KMS-11 (cell line): Measurements from ENCODE around the gene DDX27.
"Not testable (repeated sequence)": the region's sequence is repeated elsewhere in the genome, so short reads cannot be mapped to it uniquely, and the experiment has no call there.

Experiments used
- H2AFZ ChIP-seq: fragments of 200-600 bp; sonication (generic); 2 replicates; pipeline ENCODE4 v1.6.1; 2016; ENCODE audit warnings: antibody characterized with exemption, mixed run types, low read depth
- H3K27ac ChIP-seq: fragments of 200-600 bp; sonication (generic); 2 replicates; pipeline ENCODE4 v1.6.1; 2016; ENCODE audit warnings: mild to moderate bottlenecking, mixed run types
- H3K27me3 ChIP-seq: fragments of 200-600 bp; sonication (generic); 2 replicates; pipeline ENCODE4 v1.6.1; 2017; ENCODE audit warnings: mild to moderate bottlenecking, low read depth, mixed run types, moderate library complexity; ENCODE audit not compliant: insufficient read depth
- H3K36me3 ChIP-seq: fragments of 200-600 bp; sonication (generic); 2 replicates; pipeline ENCODE4 v1.6.1; 2017; ENCODE audit warnings: mild to moderate bottlenecking, mixed run types; ENCODE audit not compliant: insufficient read depth
- H3K4me1 ChIP-seq: fragments of 200-600 bp; sonication (generic); 2 replicates; pipeline ENCODE4 v1.6.1; 2016; ENCODE audit warnings: mild to moderate bottlenecking, low read depth, mixed run types; ENCODE audit not compliant: poor library complexity, severe bottlenecking
- H3K4me2 ChIP-seq: fragments of 200-600 bp; sonication (generic); 2 replicates; pipeline ENCODE4 v1.7.0; 2016; ENCODE audit warnings: mild to moderate bottlenecking, mixed run types
- H3K4me3 ChIP-seq: fragments of 200-600 bp; sonication (generic); IDR thresholded peaks from 2 replicates; pipeline ENCODE4 v1.6.1; 2017; ENCODE audit warnings: low read depth, low read length, mixed read lengths; ENCODE audit not compliant: insufficient read depth
- H3K79me2 ChIP-seq: fragments of 200-600 bp; sonication (generic); 2 replicates; pipeline ENCODE4 v1.6.1; 2016; ENCODE audit warnings: low read depth, mixed run types; ENCODE audit not compliant: insufficient read depth
- H3K9ac ChIP-seq: fragments of 200-600 bp; sonication (generic); 2 replicates; pipeline ENCODE4 v1.6.1; 2016; ENCODE audit warnings: mild to moderate bottlenecking, mixed run types
- H4K20me1 ChIP-seq: fragments of 200-600 bp; sonication (generic); 2 replicates; pipeline ENCODE4 v1.6.1; 2016; ENCODE audit warnings: mild to moderate bottlenecking, mixed run types; ENCODE audit not compliant: insufficient read depth
- CTCF ChIP-seq: fragments of 200-600 bp; sonication (generic); conservative IDR thresholded peaks from 2 replicates; pipeline ENCODE4 v1.6.1; 2017; ENCODE audit warnings: low read depth, mild to moderate bottlenecking, antibody characterized with exemption, low read length, moderate library complexity, mixed read lengths

DDX27 gene

GRCh38 chr20:49216991-49217578 lies 2.1 kb upstream of the DDX27 start:
- H3K79me2 ChIP-seq: peaks cover 26% of the 10 kb centered on the region
- H3K27ac ChIP-seq: no peak overlapping the region
- no peak overlapping the region for H3K4me3 ChIP-seq
- H3K4me2 ChIP-seq: peak overlapping the region; percentile 67
- no peak overlapping the region for H3K9ac ChIP-seq
- peaks cover 8% of the 10 kb centered on the region; the same call in 1 of the 2 replicates for H3K36me3 ChIP-seq
- H3K4me1 ChIP-seq: peaks cover 23% of the 10 kb centered on the region
- TF ChIP-seq CTCF: peak; percentile 99
- H4K20me1 ChIP-seq: no peaks in the 10 kb centered on the region
- peak overlapping the region; percentile 82 for H2AFZ ChIP-seq
- H3K27me3 ChIP-seq: no peaks in the 10 kb centered on the region

- peaks cover 26% of the 10 kb centered on the region for H3K79me2 ChIP-seq
- H3K27me3 ChIP-seq, H3K4me3 ChIP-seq, H4K20me1 ChIP-seq, H3K36me3 ChIP-seq: not testable (repeated sequence)
- H3K4me1 ChIP-seq: peaks cover 23% of the 10 kb centered on the region
- H3K9ac ChIP-seq: peak overlapping the region; percentile 66; the same call in 1 of the 2 replicates
- H2AFZ ChIP-seq: peak overlapping the region; percentile 79; the same call in 1 of the 2 replicates
- H3K4me2 ChIP-seq: peak overlapping the region; percentile 71; the same call in 1 of the 2 replicates
- peak overlapping the region; percentile 41 for H3K27ac ChIP-seq
Observed at GRCh38 chr20:49218739-49219090, 501 bp upstream of the DDX27 start.

GRCh38 chr20:49219924-49220831 lies 962 bp downstream of the DDX27 start:
- Histone ChIP-seq H3K36me3 (peaks cover 14% of the 10 kb centered on the region; the same call in 1 of the 2 replicates), H3K4me1 (peaks cover 23% of the 10 kb centered on the region), H3K79me2 (peaks cover 26% of the 10 kb centered on the region), H3K9ac (peak overlapping the region; percentile 66; the same call in 1 of the 2 replicates), H3K27ac (peak overlapping the region; percentile 49), H3K4me3 (no peak overlapping the region), H3K27me3 (no peaks in the 10 kb centered on the region), H3K4me2 (peak overlapping the region; percentile 58), H2AFZ (peak overlapping the region; percentile 79), H4K20me1 (no peaks in the 10 kb centered on the region)
- TF ChIP-seq CTCF: no peak

- H3K36me3 ChIP-seq: peaks cover 37% of the 10 kb centered on the region; the same call in 1 of the 2 replicates
- TF ChIP-seq CTCF: no peak
- H4K20me1 ChIP-seq: no peaks in the 10 kb centered on the region
Observed at GRCh38 chr20:49225896-49226295, 6.7 kb downstream of the DDX27 start.

More at GRCh38 chr20:49225896-49226295, 6.7 kb downstream of the DDX27 start:
- no peaks in the 10 kb centered on the region for H3K4me1 ChIP-seq
- H2AFZ ChIP-seq: no peak overlapping the region
- no peak overlapping the region for H3K9ac ChIP-seq
- H3K27ac ChIP-seq: no peak overlapping the region
- H3K4me3 ChIP-seq: no peak overlapping the region
- no peak overlapping the region for H3K4me2 ChIP-seq
- H3K27me3 ChIP-seq: no peaks in the 10 kb centered on the region
- H3K79me2 ChIP-seq: peaks cover 10% of the 10 kb centered on the region; the same call in 1 of the 2 replicates
